ENCODE measurements around the gene HNRNPUL2. TPM values are rescaled to one million over a fixed set of nuclear protein-coding genes. Genes with fewer than 3 reads are reported as not detected.

Gene HNRNPUL2
- total and polyA plus RNA-seq, 2 donors = 25.9 to 50.4 TPM

DNA sequence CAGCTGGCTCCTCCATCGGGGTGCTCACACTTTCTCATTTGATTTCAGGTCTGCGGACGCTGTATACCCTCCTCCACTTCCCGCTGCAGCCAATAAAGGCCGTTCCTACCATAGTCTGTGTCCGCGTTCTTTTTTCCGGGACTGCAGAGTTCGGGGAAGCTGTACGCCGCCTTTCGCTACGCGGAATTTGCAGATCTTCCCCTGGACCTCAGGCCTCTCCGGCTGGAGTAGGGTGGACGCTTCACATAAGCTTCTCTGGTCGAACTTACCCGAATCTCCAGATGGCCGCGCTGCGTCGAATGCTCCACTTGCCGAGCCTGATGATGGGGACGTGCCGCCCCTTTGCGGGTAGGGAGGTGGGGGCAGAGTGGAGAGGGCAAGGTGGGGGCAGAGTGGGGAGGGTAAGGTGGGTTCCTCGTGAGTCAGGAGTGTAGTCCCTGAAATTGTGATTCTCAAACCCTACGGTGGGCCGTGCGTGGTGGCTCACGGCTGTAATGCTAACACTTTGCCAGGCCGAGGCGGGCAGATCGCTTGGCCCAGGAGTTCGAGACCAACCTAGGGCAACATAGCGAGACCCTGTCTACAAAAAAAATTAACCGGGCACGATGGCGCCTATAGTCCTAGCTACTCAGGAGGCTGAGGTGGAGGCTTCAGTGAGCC is 61.5 kb downstream of the HNRNPUL2 start:
- 2% methylated on average over 39 of the region's 39 CpGs for whole genome bisulfite sequencing
- no peak for DNase-seq (ENCODE audit: extremely low spot score)

GRCh38 chr11:62665075-62665598 is 62.1 kb downstream of the HNRNPUL2 start, which contains the start of the genes C11orf98 and CSKMT:
Gene C11orf98, minus strand, starts transcription at chr11:62665210. Its CDS starts 41 bp downstream, at chr11:62665169.
Gene CSKMT, plus strand, starts transcription at chr11:62665312. Its CDS starts 568 bp downstream, at chr11:62665880.
- Histone ChIP-seq H3K27ac (ENCODE audit: low read depth) (peak within 1 kb of the TSS; percentile 93), H3K4me3 (ENCODE audit: low read depth, low read length) (peak within 1 kb of the TSS; percentile 74), H3K36me3 (ENCODE audit: insufficient read depth) (no peaks in the 10 kb centered on the region), H3K4me1 (ENCODE audit: insufficient read depth) (no peaks in the 10 kb centered on the region)
- DNase-seq (ENCODE audit: extremely low spot score) = peak; percentile 89
- WGBS = under 1% methylated on average over 47 of the region's 47 CpGs

More for the DNA sequence above, 61.5 kb downstream of the HNRNPUL2 start:
- no peaks in the 10 kb centered on the region for H3K4me1 ChIP-seq (ENCODE audit: insufficient read depth)
- no peaks in the 10 kb centered on the region for H3K36me3 ChIP-seq (ENCODE audit: insufficient read depth)
- H3K4me3 ChIP-seq (ENCODE audit: low read depth, low read length) = peak overlapping the region; percentile 74
- H3K27ac ChIP-seq (ENCODE audit: low read depth) = peak overlapping the region; percentile 82

- Histone ChIP-seq H3K27ac (ENCODE audit: low read depth) (peak overlapping the region; percentile 93), H3K36me3 (ENCODE audit: insufficient read depth) (no peaks in the 10 kb centered on the region), H3K4me3 (ENCODE audit: low read depth, low read length) (peak overlapping the region; percentile 74), H3K4me1 (ENCODE audit: insufficient read depth) (no peaks in the 10 kb centered on the region)
- WGBS = 3% methylated on average over 36 of the region's 36 CpGs
- no peak for DNase-seq (ENCODE audit: extremely low spot score)
These were observed 62.7 kb downstream of the HNRNPUL2 start for GRCh38 chr11:62664405-62665074.

Small RNA genes lying within 50 kb of the gene (small RNA-seq; reads per million reads assigned to genes)
- gene SNORA57 = not detected

Other genes starting within 250 kb of the HNRNPUL2 start
- 554 TPM for gene AHNAK, start 180.7 kb downstream of the HNRNPUL2 start, total RNA-seq
- 200 TPM for gene AHNAK, start 180.7 kb downstream of the HNRNPUL2 start, polyA plus RNA-seq
- gene EEF1G, start 153.6 kb downstream of the HNRNPUL2 start, total RNA-seq = 863 TPM
- gene EEF1G, start 153.6 kb downstream of the HNRNPUL2 start, polyA plus RNA-seq = 1,468 TPM
- gene TUT1, start 135.9 kb downstream of the HNRNPUL2 start, total RNA-seq = 5.1 TPM
- gene TUT1, start 135.9 kb downstream of the HNRNPUL2 start, polyA plus RNA-seq = 14.3 TPM
- 75.2 TPM for gene MTA2, start 125.6 kb downstream of the HNRNPUL2 start, total RNA-seq
- 52.8 TPM for gene MTA2, start 125.6 kb downstream of the HNRNPUL2 start, polyA plus RNA-seq
- gene EML3, start 114.7 kb downstream of the HNRNPUL2 start, total RNA-seq = 12.9 TPM
- gene EML3, start 114.7 kb downstream of the HNRNPUL2 start, polyA plus RNA-seq = 47.7 TPM
- gene ROM1, start 114.2 kb downstream of the HNRNPUL2 start, total RNA-seq = 1.3 TPM
- gene ROM1, start 114.2 kb downstream of the HNRNPUL2 start, polyA plus RNA-seq = 18.9 TPM
- 9.7 TPM for gene B3GAT3, start 105.5 kb downstream of the HNRNPUL2 start, total RNA-seq
- 37.7 TPM for gene B3GAT3, start 105.5 kb downstream of the HNRNPUL2 start, polyA plus RNA-seq
- gene GANAB, start 80.8 kb downstream of the HNRNPUL2 start, total RNA-seq = 93.9 TPM
- 152 TPM for gene GANAB, start 80.8 kb downstream of the HNRNPUL2 start, polyA plus RNA-seq
- gene INTS5, start 74.2 kb downstream of the HNRNPUL2 start, total RNA-seq = 7.9 TPM
- gene INTS5, start 74.2 kb downstream of the HNRNPUL2 start, polyA plus RNA-seq = 16.6 TPM
- gene C11orf98, start 62.2 kb downstream of the HNRNPUL2 start, total RNA-seq = 10.9 TPM
- gene C11orf98, start 62.2 kb downstream of the HNRNPUL2 start, polyA plus RNA-seq = 72.1 TPM
- gene CSKMT, start 62.1 kb downstream of the HNRNPUL2 start, total RNA-seq = 5.0 TPM
- 9.5 TPM for gene CSKMT, start 62.1 kb downstream of the HNRNPUL2 start, polyA plus RNA-seq
- gene UQCC3, start 55.8 kb downstream of the HNRNPUL2 start, total RNA-seq = 3.4 TPM
- gene UQCC3, start 55.8 kb downstream of the HNRNPUL2 start, polyA plus RNA-seq = 13.3 TPM
- 3.1 TPM for gene LBHD1, start 55.2 kb downstream of the HNRNPUL2 start, total RNA-seq
- 2.8 TPM for gene LBHD1, start 55.2 kb downstream of the HNRNPUL2 start, polyA plus RNA-seq
- gene UBXN1, start 48.4 kb downstream of the HNRNPUL2 start, total RNA-seq = 34.5 TPM
- gene UBXN1, start 48.4 kb downstream of the HNRNPUL2 start, polyA plus RNA-seq = 206 TPM
- gene LRRN4CL, start 37.9 kb downstream of the HNRNPUL2 start, total RNA-seq = 10.9 TPM
- gene LRRN4CL, start 37.9 kb downstream of the HNRNPUL2 start, polyA plus RNA-seq = 16.7 TPM
- 25.6 TPM for gene BSCL2, start 20.0 kb downstream of the HNRNPUL2 start, total RNA-seq
- 52.6 TPM for gene BSCL2, start 20.0 kb downstream of the HNRNPUL2 start, polyA plus RNA-seq
- 0.37 TPM for gene GNG3, start 19.8 kb downstream of the HNRNPUL2 start, total RNA-seq
- gene GNG3, start 19.8 kb downstream of the HNRNPUL2 start, polyA plus RNA-seq = 0.96 TPM
- 35.6 TPM for gene TTC9C, start 1.0 kb upstream of the HNRNPUL2 start, total RNA-seq
- gene TTC9C, start 1.0 kb upstream of the HNRNPUL2 start, polyA plus RNA-seq = 27.3 TPM
- gene ZBTB3, start 26.7 kb upstream of the HNRNPUL2 start, total RNA-seq = 10.5 TPM
- gene ZBTB3, start 26.7 kb upstream of the HNRNPUL2 start, polyA plus RNA-seq = 3.2 TPM
- 46.4 TPM for gene POLR2G, start 34.1 kb upstream of the HNRNPUL2 start, total RNA-seq
- gene POLR2G, start 34.1 kb upstream of the HNRNPUL2 start, polyA plus RNA-seq = 107 TPM
- gene TAF6L, start 43.9 kb upstream of the HNRNPUL2 start, total RNA-seq = 8.5 TPM
- gene TAF6L, start 43.9 kb upstream of the HNRNPUL2 start, polyA plus RNA-seq = 21.9 TPM
- 26.2 TPM for gene TMEM179B, start 59.9 kb upstream of the HNRNPUL2 start, total RNA-seq
- gene TMEM179B, start 59.9 kb upstream of the HNRNPUL2 start, polyA plus RNA-seq = 64.1 TPM
- gene TMEM223, start 64.5 kb upstream of the HNRNPUL2 start, total RNA-seq = 16.7 TPM
- 21.3 TPM for gene TMEM223, start 64.5 kb upstream of the HNRNPUL2 start, polyA plus RNA-seq
- 32.4 TPM for gene NXF1, start 78.0 kb upstream of the HNRNPUL2 start, total RNA-seq
- gene NXF1, start 78.0 kb upstream of the HNRNPUL2 start, polyA plus RNA-seq = 103 TPM
- gene STX5, start 104.6 kb upstream of the HNRNPUL2 start, total RNA-seq = 30.0 TPM
- gene STX5, start 104.6 kb upstream of the HNRNPUL2 start, polyA plus RNA-seq = 32.0 TPM
- not detected for gene TEX54, start 105.4 kb upstream of the HNRNPUL2 start, total RNA-seq
- gene TEX54, start 105.4 kb upstream of the HNRNPUL2 start, polyA plus RNA-seq = not detected
- gene WDR74, start 112.1 kb upstream of the HNRNPUL2 start, total RNA-seq = 31.1 TPM
- 47.1 TPM for gene WDR74, start 112.1 kb upstream of the HNRNPUL2 start, polyA plus RNA-seq
- gene SLC3A2, start 153.4 kb upstream of the HNRNPUL2 start, total RNA-seq = 45.0 TPM
- 126 TPM for gene SLC3A2, start 153.4 kb upstream of the HNRNPUL2 start, polyA plus RNA-seq
- gene CHRM1, start 193.9 kb upstream of the HNRNPUL2 start, total RNA-seq = 0.53 TPM
- gene CHRM1, start 193.9 kb upstream of the HNRNPUL2 start, polyA plus RNA-seq = 0.46 TPM

Measured in urinary bladder (tissue), 4 donors.